ENCODE measurements around the gene F2RL2. TPM values are rescaled to one million over a fixed set of nuclear protein-coding genes. Genes with fewer than 3 reads are reported as not detected.

The F2RL2 gene
- polyA plus RNA-seq, 1 donor = 5.4 TPM

- Histone ChIP-seq H3K4me1 (ENCODE audit: control insufficient read depth, insufficient read depth, low read length) (no peaks in the 10 kb centered on the region), H3K36me3 (ENCODE audit: control insufficient read depth, insufficient read depth, low read length) (peaks cover 2% of the 10 kb centered on the region), H3K27me3 (ENCODE audit: control insufficient read depth, insufficient read depth, low read length) (no peaks in the 10 kb centered on the region), H3K27ac (ENCODE audit: low read length) (no peak overlapping the region), H3K9me3 (ENCODE audit: control insufficient read depth, low read depth, low read length) (no peaks in the 10 kb centered on the region), H3K4me3 (ENCODE audit: low read length) (no peak overlapping the region)
- WGBS (ENCODE audit: insufficient coverage, low lambda C conversion rate) = 100% methylated on average over 1 of the region's 3 CpGs
- DNase-seq = no peak
Measured at GRCh38 chr5:76657091-76657490, 33.9 kb upstream of the F2RL2 start.

- H3K9me3 ChIP-seq (ENCODE audit: control insufficient read depth, low read depth, low read length) = peaks cover 6% of the 10 kb centered on the region
- no peaks in the 10 kb centered on the region for H3K4me1 ChIP-seq (ENCODE audit: control insufficient read depth, insufficient read depth, low read length)
- no peak for DNase-seq
- WGBS (ENCODE audit: insufficient coverage, low lambda C conversion rate) = no CpG with 5 or more reads among the region's 3 CpGs
- H3K27me3 ChIP-seq (ENCODE audit: control insufficient read depth, insufficient read depth, low read length) = no peaks in the 10 kb centered on the region
- H3K4me3 ChIP-seq (ENCODE audit: low read length) = no peak overlapping the region
- peaks cover 4% of the 10 kb centered on the region for H3K36me3 ChIP-seq (ENCODE audit: control insufficient read depth, insufficient read depth, low read length)
- no peak overlapping the region for H3K27ac ChIP-seq (ENCODE audit: low read length)
Measured at GRCh38 chr5:76652809-76653414, 29.7 kb upstream of the F2RL2 start.

- Histone ChIP-seq H3K4me1 (ENCODE audit: control insufficient read depth, insufficient read depth, low read length) (no peaks in the 10 kb centered on the region), H3K4me3 (ENCODE audit: low read length) (no peak overlapping the region), H3K27me3 (ENCODE audit: control insufficient read depth, insufficient read depth, low read length) (no peaks in the 10 kb centered on the region), H3K36me3 (ENCODE audit: control insufficient read depth, insufficient read depth, low read length) (peaks cover 6% of the 10 kb centered on the region), H3K27ac (ENCODE audit: low read length) (no peak overlapping the region), H3K9me3 (ENCODE audit: control insufficient read depth, low read depth, low read length) (peaks cover 6% of the 10 kb centered on the region)
- WGBS (ENCODE audit: insufficient coverage, low lambda C conversion rate) = 100% methylated on average over 1 of the region's 2 CpGs
- DNase-seq = no peak
Measured at GRCh38 chr5:76649140-76649539, 25.9 kb upstream of the F2RL2 start.

GRCh38 chr5:76643371-76643770 lies 20.2 kb upstream of the F2RL2 start:
- Histone ChIP-seq H3K9me3 (ENCODE audit: control insufficient read depth, low read depth, low read length) (no peaks in the 10 kb centered on the region), H3K4me1 (ENCODE audit: control insufficient read depth, insufficient read depth, low read length) (no peaks in the 10 kb centered on the region), H3K27me3 (ENCODE audit: control insufficient read depth, insufficient read depth, low read length) (no peaks in the 10 kb centered on the region), H3K36me3 (ENCODE audit: control insufficient read depth, insufficient read depth, low read length) (peaks cover 6% of the 10 kb centered on the region), H3K27ac (ENCODE audit: low read length) (no peak overlapping the region), H3K4me3 (ENCODE audit: low read length) (no peak overlapping the region)
- no peak for DNase-seq

GRCh38 chr5:76642390-76643040 lies 19.3 kb upstream of the F2RL2 start:
- Histone ChIP-seq H3K27ac (ENCODE audit: low read length) (no peak overlapping the region), H3K4me1 (ENCODE audit: control insufficient read depth, insufficient read depth, low read length) (no peaks in the 10 kb centered on the region), H3K36me3 (ENCODE audit: control insufficient read depth, insufficient read depth, low read length) (no peaks in the 10 kb centered on the region), H3K27me3 (ENCODE audit: control insufficient read depth, insufficient read depth, low read length) (no peaks in the 10 kb centered on the region), H3K4me3 (ENCODE audit: low read length) (no peak overlapping the region), H3K9me3 (ENCODE audit: control insufficient read depth, low read depth, low read length) (no peaks in the 10 kb centered on the region)
- 100% methylated on average over 1 of the region's 6 CpGs for WGBS (ENCODE audit: insufficient coverage, low lambda C conversion rate)
- DNase-seq = no peak

GRCh38 chr5:76641514-76642120 lies 18.4 kb upstream of the F2RL2 start:
- Histone ChIP-seq H3K36me3 (ENCODE audit: control insufficient read depth, insufficient read depth, low read length) (no peaks in the 10 kb centered on the region), H3K27ac (ENCODE audit: low read length) (no peak overlapping the region), H3K4me3 (ENCODE audit: low read length) (no peak overlapping the region), H3K4me1 (ENCODE audit: control insufficient read depth, insufficient read depth, low read length) (no peaks in the 10 kb centered on the region), H3K27me3 (ENCODE audit: control insufficient read depth, insufficient read depth, low read length) (no peaks in the 10 kb centered on the region), H3K9me3 (ENCODE audit: control insufficient read depth, low read depth, low read length) (no peaks in the 10 kb centered on the region)
- no CpG with 5 or more reads among the region's 1 CpG for WGBS (ENCODE audit: insufficient coverage, low lambda C conversion rate)
- DNase-seq = peak; percentile 28 to 55

GRCh38 chr5:76638479-76638878 lies 15.3 kb upstream of the F2RL2 start:
- DNase-seq = no peak
- Histone ChIP-seq H3K27me3 (ENCODE audit: control insufficient read depth, insufficient read depth, low read length) (no peaks in the 10 kb centered on the region), H3K36me3 (ENCODE audit: control insufficient read depth, insufficient read depth, low read length) (no peaks in the 10 kb centered on the region), H3K9me3 (ENCODE audit: control insufficient read depth, low read depth, low read length) (no peaks in the 10 kb centered on the region), H3K4me3 (ENCODE audit: low read length) (no peak overlapping the region), H3K4me1 (ENCODE audit: control insufficient read depth, insufficient read depth, low read length) (no peaks in the 10 kb centered on the region), H3K27ac (ENCODE audit: low read length) (no peak overlapping the region)
- 100% methylated on average over 1 of the region's 1 CpG for WGBS (ENCODE audit: insufficient coverage, low lambda C conversion rate)

- Histone ChIP-seq H3K4me3 (ENCODE audit: low read length) (no peak overlapping the region), H3K27ac (ENCODE audit: low read length) (no peak overlapping the region), H3K9me3 (ENCODE audit: control insufficient read depth, low read depth, low read length) (no peaks in the 10 kb centered on the region), H3K4me1 (ENCODE audit: control insufficient read depth, insufficient read depth, low read length) (no peaks in the 10 kb centered on the region), H3K36me3 (ENCODE audit: control insufficient read depth, insufficient read depth, low read length) (no peaks in the 10 kb centered on the region), H3K27me3 (ENCODE audit: control insufficient read depth, insufficient read depth, low read length) (no peaks in the 10 kb centered on the region)
- DNase-seq = no peak
- no CpG with 5 or more reads among the region's 2 CpGs for WGBS (ENCODE audit: insufficient coverage, low lambda C conversion rate)
Measured at GRCh38 chr5:76637490-76637889, 14.3 kb upstream of the F2RL2 start.

- H3K9me3 ChIP-seq (ENCODE audit: control insufficient read depth, low read depth, low read length) = no peaks in the 10 kb centered on the region
- no peaks in the 10 kb centered on the region for H3K4me1 ChIP-seq (ENCODE audit: control insufficient read depth, insufficient read depth, low read length)
- no peak for DNase-seq
- WGBS (ENCODE audit: insufficient coverage, low lambda C conversion rate) = 94% methylated on average over 3 of the region's 4 CpGs
- H3K4me3 ChIP-seq (ENCODE audit: low read length) = no peak overlapping the region
- H3K27ac ChIP-seq (ENCODE audit: low read length) = no peak overlapping the region
- no peaks in the 10 kb centered on the region for H3K36me3 ChIP-seq (ENCODE audit: control insufficient read depth, insufficient read depth, low read length)
- H3K27me3 ChIP-seq (ENCODE audit: control insufficient read depth, insufficient read depth, low read length) = no peaks in the 10 kb centered on the region
Measured at GRCh38 chr5:76634661-76635060, 11.5 kb upstream of the F2RL2 start.

GRCh38 chr5:76626738-76627137 lies 3.5 kb upstream of the F2RL2 start:
- Histone ChIP-seq H3K4me1 (ENCODE audit: control insufficient read depth, insufficient read depth, low read length) (no peaks in the 10 kb centered on the region), H3K9me3 (ENCODE audit: control insufficient read depth, low read depth, low read length) (no peaks in the 10 kb centered on the region), H3K27me3 (ENCODE audit: control insufficient read depth, insufficient read depth, low read length) (no peaks in the 10 kb centered on the region), H3K36me3 (ENCODE audit: control insufficient read depth, insufficient read depth, low read length) (no peaks in the 10 kb centered on the region), H3K27ac (ENCODE audit: low read length) (no peak overlapping the region), H3K4me3 (ENCODE audit: low read length) (no peak overlapping the region)
- DNase-seq = no peak
- no CpG with 5 or more reads among the region's 6 CpGs for WGBS (ENCODE audit: insufficient coverage, low lambda C conversion rate)

Data from large intestine (tissue), 3 donors.